ENCODE measurements around the gene EPHA3. TPM values are rescaled to one million over a fixed set of nuclear protein-coding genes. Genes with fewer than 3 reads are reported as not detected.

EPHA3 gene
- total RNA-seq, 4 donors from 2014 or later = 0.53 to 3.3 (median 0.88) TPM

GRCh38 chr3:89280301-89280700 is 172.9 kb downstream of the EPHA3 start:
- Histone ChIP-seq H3K4me3 (no peak overlapping the region), H3K27me3 (no peaks in the 10 kb centered on the region), H3K4me1 (no peaks in the 10 kb centered on the region), H3K9me3 (no peaks in the 10 kb centered on the region), H3K36me3 (no peaks in the 10 kb centered on the region), H3K27ac (no peak overlapping the region)
- no peak for TF ChIP-seq POLR2A (IDR thresholded peaks at IDR 0.05)
- TF ChIP-seq CTCF (IDR thresholded peaks at IDR 0.05) = no peak
- no peak for DNase-seq

GRCh38 chr3:89280822-89281365 is 173.5 kb downstream of the EPHA3 start:
- Histone ChIP-seq H3K27ac (no peak overlapping the region), H3K27me3 (no peaks in the 10 kb centered on the region), H3K36me3 (no peaks in the 10 kb centered on the region), H3K4me3 (no peak overlapping the region), H3K4me1 (no peaks in the 10 kb centered on the region), H3K9me3 (no peaks in the 10 kb centered on the region)
- DNase-seq = no peak
- no peak for TF ChIP-seq CTCF (IDR thresholded peaks at IDR 0.05)
- no peak for TF ChIP-seq POLR2A (IDR thresholded peaks at IDR 0.05)

- no peak overlapping the region for H3K4me3 ChIP-seq
- TF ChIP-seq POLR2A (IDR thresholded peaks at IDR 0.05) (no peak), CTCF (IDR thresholded peaks at IDR 0.05) (no peak)
- no peaks in the 10 kb centered on the region for H3K4me1 ChIP-seq
- H3K27me3 ChIP-seq = no peaks in the 10 kb centered on the region
- H3K36me3 ChIP-seq = no peaks in the 10 kb centered on the region
- no peak overlapping the region for H3K27ac ChIP-seq
- DNase-seq = no peak
- H3K9me3 ChIP-seq = no peaks in the 10 kb centered on the region
Measured at GRCh38 chr3:89287902-89288508, 180.6 kb downstream of the EPHA3 start.

GRCh38 chr3:89289574-89290190 is 182.3 kb downstream of the EPHA3 start:
- no peaks in the 10 kb centered on the region for H3K36me3 ChIP-seq
- DNase-seq = no peak
- no peak overlapping the region for H3K27ac ChIP-seq
- H3K4me3 ChIP-seq = no peak overlapping the region
- TF ChIP-seq CTCF (IDR thresholded peaks at IDR 0.05) (no peak), POLR2A (IDR thresholded peaks at IDR 0.05) (no peak)
- H3K9me3 ChIP-seq = no peaks in the 10 kb centered on the region
- no peaks in the 10 kb centered on the region for H3K4me1 ChIP-seq
- H3K27me3 ChIP-seq = no peaks in the 10 kb centered on the region

GRCh38 chr3:89297199-89297598 is 189.8 kb downstream of the EPHA3 start:
- TF ChIP-seq POLR2A (IDR thresholded peaks at IDR 0.05) = no peak
- no peak for TF ChIP-seq CTCF (IDR thresholded peaks at IDR 0.05)
- no peak for DNase-seq

More at GRCh38 chr3:89297199-89297598, 189.8 kb downstream of the EPHA3 start:
- Histone ChIP-seq H3K4me3 (no peak overlapping the region), H3K36me3 (no peaks in the 10 kb centered on the region), H3K27ac (no peak overlapping the region), H3K27me3 (no peaks in the 10 kb centered on the region), H3K4me1 (no peaks in the 10 kb centered on the region), H3K9me3 (no peaks in the 10 kb centered on the region)
